Pancreas (tissue), 10 donors: Measurements from ENCODE around the gene GXYLT2. TPM values are rescaled to one million over a fixed set of nuclear protein-coding genes. Genes with fewer than 3 reads are reported as not detected.

Source experiments
- ATAC-seq, 4 donors: fragments of 200-7000 bp; cut with Tn5 transposase; one replicate each; pipeline versions ENCODE4 v1.8.0 to v1.9.1; 2020; ENCODE audit warnings: mild to moderate bottlenecking in 4 of 4, moderate library complexity in 4 of 4
- DNase-seq, 6 donors: peaks; one replicate each; pipeline ENCODE4 v3.0.0-alpha.2; 2020
- FAIRE-seq: peaks from 2 replicates; lab custom pipeline; 2012; peaks lifted over from hg19 to GRCh38; lab: Jason Lieb, UNC
- H3K27ac ChIP-seq, 4 donors: fragments of 200-600 bp; sonication (generic); 1 replicate in 3 of 4; 2 replicates in 1 of 4; pipeline versions ENCODE4 v1.5.0 to v1.8.0; 2020
- H3K27me3 ChIP-seq, 4 donors: fragments of 200-600 bp; one replicate each; pipeline ENCODE4 v1.8.0; 2021
- H3K36me3 ChIP-seq, 3 donors: fragments of 200-600 bp; sonication (generic) in 1 of 3; one replicate each; pipeline versions ENCODE4 v1.5.0 to v1.8.0; 2020 to 2021
- H3K4me1 ChIP-seq, 3 donors: fragments of 200-600 bp; one replicate each; pipeline ENCODE4 v1.8.0; 2021
- H3K4me3 ChIP-seq, 4 donors: fragments of 200-600 bp; sonication (generic) in 2 of 4; one replicate each; pipeline versions ENCODE4 v1.5.0 to v1.8.0; 2020 to 2021
- H3K9me3 ChIP-seq, 4 donors: fragments of 200-600 bp; one replicate each; pipeline ENCODE4 v1.8.0; 2021
- WGBS, 2 donors: extraction: QIAGEN DNeasy Blood & Tissue Kit; methylation state at CpG; one replicate each; pipeline ENCODE4 v1.1.7; 2013; 5-methylcytosine and 5-hydroxymethylcytosine counted together
- intact Hi-C, 3 donors: fragments of 100-400 bp; cut with DNase I; formaldehyde crosslinking; loops; one replicate each; pipeline versions ENCODE4 v1.11.1 to v1.14.2; 2022
- polyA plus RNA-seq, 2 donors: library from polyadenylated mRNA; stranded (reverse); fragments of 200-250 nt; gene quantifications; one replicate each; pipeline ENCODE4 v1.2.3, GENCODE V29; 2013
- total RNA-seq, 6 donors: library from RNA; stranded (reverse); fragmentation: NEBNext Ultra II Directional in 4 of 6; extraction: Animal tissue kit (Norgen Biotek cat#: 25700) in 4 of 6; gene quantifications; one replicate each; pipeline versions ENCODE4 v1.2.1 to v1.2.4, GENCODE V29; 2021 to 2023
- TF ChIP-seq, protein P1 (sequence below), 4 donors: fragments of 200-600 bp; sonication (generic) in 3 of 4; IDR thresholded peaks; one replicate each; pipeline versions ENCODE4 v1.5.0 to v1.8.0; 2021; ENCODE audit warnings: antibody characterized with exemption in 4 of 4
- donor health status: healthy with polysubstance abuse.
- donor health status: DM: no; HTN: no; CAD: no; lungs with moderate emphysema.
- donor health status: DM: no; HTN: no; CAD: no.
- donor health status: control.
- donor health status: control.
- donor health status: Bipolar disorder and iron deficiency.
- donor health status: DM: yes; HTN: yes; CAD: no.
- donor health status: DM: no; HTN: no; CAD: no.
- donor health status: DM: no; HTN: no; CAD: no.
- donor health status: DM: yes; HTN: yes; CAD: no.

The GXYLT2 gene
- total and polyA plus RNA-seq, 8 donors = 0.19 to 7.5 (median 4.2) TPM

- WGBS, 2 donors = 90 to 93% methylated on average over 3 of the region's 3 CpGs
- TF ChIP-seq, protein P1, sequence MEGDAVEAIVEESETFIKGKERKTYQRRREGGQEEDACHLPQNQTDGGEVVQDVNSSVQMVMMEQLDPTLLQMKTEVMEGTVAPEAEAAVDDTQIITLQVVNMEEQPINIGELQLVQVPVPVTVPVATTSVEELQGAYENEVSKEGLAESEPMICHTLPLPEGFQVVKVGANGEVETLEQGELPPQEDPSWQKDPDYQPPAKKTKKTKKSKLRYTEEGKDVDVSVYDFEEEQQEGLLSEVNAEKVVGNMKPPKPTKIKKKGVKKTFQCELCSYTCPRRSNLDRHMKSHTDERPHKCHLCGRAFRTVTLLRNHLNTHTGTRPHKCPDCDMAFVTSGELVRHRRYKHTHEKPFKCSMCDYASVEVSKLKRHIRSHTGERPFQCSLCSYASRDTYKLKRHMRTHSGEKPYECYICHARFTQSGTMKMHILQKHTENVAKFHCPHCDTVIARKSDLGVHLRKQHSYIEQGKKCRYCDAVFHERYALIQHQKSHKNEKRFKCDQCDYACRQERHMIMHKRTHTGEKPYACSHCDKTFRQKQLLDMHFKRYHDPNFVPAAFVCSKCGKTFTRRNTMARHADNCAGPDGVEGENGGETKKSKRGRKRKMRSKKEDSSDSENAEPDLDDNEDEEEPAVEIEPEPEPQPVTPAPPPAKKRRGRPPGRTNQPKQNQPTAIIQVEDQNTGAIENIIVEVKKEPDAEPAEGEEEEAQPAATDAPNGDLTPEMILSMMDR (IDR thresholded peaks at IDR 0.05) = no peak
- intact Hi-C loops = no loop called here
- ATAC-seq (no peak), FAIRE-seq (no peak), DNase-seq (no peak)
- no peaks in the 10 kb centered on the region for H3K4me1 ChIP-seq
- no peaks in the 10 kb centered on the region for H3K27me3 ChIP-seq
- no peak overlapping the region for H3K4me3 ChIP-seq
- no peaks in the 10 kb centered on the region for H3K36me3 ChIP-seq
- no peak overlapping the region for H3K27ac ChIP-seq
- H3K9me3 ChIP-seq = no peaks in the 10 kb centered on the region
Measured at GRCh38 chr3:72982609-72983366, 94.9 kb downstream of the GXYLT2 start.

GRCh38 chr3:72985576-72985975 is 97.7 kb downstream of the GXYLT2 start:
- no peaks in the 10 kb centered on the region for H3K36me3 ChIP-seq
- 38 to 55% methylated on average over 1 of the region's 1 CpG for WGBS, 2 donors
- FAIRE-seq (no peak), DNase-seq (no peak), ATAC-seq (no peak)
- intact Hi-C loops = no loop called here
- no peak overlapping the region for H3K27ac ChIP-seq
- TF ChIP-seq, protein P1 (IDR thresholded peaks at IDR 0.05) = no peak
- H3K27me3 ChIP-seq = no peaks in the 10 kb centered on the region
- no peaks in the 10 kb centered on the region for H3K9me3 ChIP-seq
- H3K4me1 ChIP-seq = no peaks in the 10 kb centered on the region
- H3K4me3 ChIP-seq = no peak overlapping the region

GRCh38 chr3:72990701-72991395 is 103.0 kb downstream of the GXYLT2 start:
- no peak for DNase-seq
- H3K9me3 ChIP-seq = no peaks in the 10 kb centered on the region
- no peak overlapping the region for H3K27ac ChIP-seq
- H3K4me3 ChIP-seq = no peak overlapping the region
- H3K27me3 ChIP-seq = no peaks in the 10 kb centered on the region
- H3K4me1 ChIP-seq = no peaks in the 10 kb centered on the region
- TF ChIP-seq, protein P1 (IDR thresholded peaks at IDR 0.05) = no peak
- no peak for ATAC-seq
- 74 to 75% methylated on average over 5 of the region's 5 CpGs for WGBS, 2 donors
- FAIRE-seq = no peak
- intact Hi-C loops = no loop called here
- H3K36me3 ChIP-seq = no peaks in the 10 kb centered on the region

DNA sequence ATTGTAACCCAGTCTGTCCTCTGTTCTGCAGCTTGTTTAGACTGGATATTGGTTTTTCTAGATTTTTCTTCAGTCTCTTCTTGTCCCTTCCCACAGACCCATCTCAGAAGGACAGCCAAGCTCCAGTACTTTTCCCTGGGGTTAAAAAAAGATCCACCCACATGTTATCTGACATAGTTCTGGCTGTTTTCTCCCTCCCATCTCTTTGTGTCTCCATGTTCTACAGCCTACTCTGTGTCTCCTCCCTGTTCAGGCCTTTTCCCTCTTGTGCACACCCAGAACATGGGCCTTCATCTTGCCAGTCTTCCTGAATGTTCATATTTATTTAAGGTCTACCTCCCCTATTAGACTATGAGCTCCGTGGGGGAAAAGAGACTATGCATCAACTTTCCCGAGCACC is 103.7 kb downstream of the GXYLT2 start:
- ATAC-seq (no peak), DNase-seq (no peak), FAIRE-seq (no peak)
- WGBS, 2 donors = 46 to 59% methylated on average over 2 of the region's 2 CpGs
- Histone ChIP-seq H3K4me3 (no peak overlapping the region), H3K27ac (no peak overlapping the region), H3K4me1 (no peaks in the 10 kb centered on the region), H3K9me3 (no peaks in the 10 kb centered on the region), H3K36me3 (no peaks in the 10 kb centered on the region), H3K27me3 (no peaks in the 10 kb centered on the region)
- intact Hi-C loops = no loop called here
- TF ChIP-seq, protein P1 (IDR thresholded peaks at IDR 0.05) = no peak

DNA sequence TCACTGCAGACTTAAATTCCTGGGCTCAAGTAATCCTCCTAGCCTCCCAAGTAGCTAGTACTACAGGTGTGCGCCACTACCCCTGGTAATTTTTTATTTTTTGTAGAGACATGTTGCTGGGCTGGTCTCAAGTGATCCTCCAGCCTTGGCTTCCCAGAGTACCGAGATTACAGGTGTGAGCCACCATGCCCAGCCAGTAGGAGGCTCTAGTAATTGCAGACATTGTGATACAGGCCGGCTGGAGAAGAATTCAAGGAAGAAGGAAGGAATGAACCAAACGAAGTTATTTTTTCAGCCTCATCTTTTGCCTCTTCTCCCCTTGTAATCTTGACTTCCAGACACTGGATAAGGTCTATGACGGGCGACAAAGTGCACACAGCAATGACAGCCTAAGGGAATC is 105.5 kb downstream of the GXYLT2 start:
- ATAC-seq = no peak
- no peak for FAIRE-seq
- Histone ChIP-seq H3K4me3 (no peak overlapping the region), H3K4me1 (peaks cover 0 to 5% (median 0%) of the 10 kb centered on the region in 3 donors), H3K27ac (no peak overlapping the region), H3K9me3 (no peaks in the 10 kb centered on the region), H3K36me3 (no peaks in the 10 kb centered on the region), H3K27me3 (no peaks in the 10 kb centered on the region)
- DNase-seq = no peak
- intact Hi-C loops = no loop called here
- TF ChIP-seq, protein P1 (IDR thresholded peaks at IDR 0.05) = no peak
- WGBS, 2 donors = 78 to 79% methylated on average over 6 of the region's 6 CpGs
